ENCODE data around the gene FBXO5.
A peak's percentile ranks its signal among the peaks of the same experiment; 100 is the strongest.
"Not testable (repeated sequence)": the region's sequence is repeated elsewhere in the genome, so short reads cannot be mapped to it uniquely, and the experiment has no call there.

Gene FBXO5, protein sequence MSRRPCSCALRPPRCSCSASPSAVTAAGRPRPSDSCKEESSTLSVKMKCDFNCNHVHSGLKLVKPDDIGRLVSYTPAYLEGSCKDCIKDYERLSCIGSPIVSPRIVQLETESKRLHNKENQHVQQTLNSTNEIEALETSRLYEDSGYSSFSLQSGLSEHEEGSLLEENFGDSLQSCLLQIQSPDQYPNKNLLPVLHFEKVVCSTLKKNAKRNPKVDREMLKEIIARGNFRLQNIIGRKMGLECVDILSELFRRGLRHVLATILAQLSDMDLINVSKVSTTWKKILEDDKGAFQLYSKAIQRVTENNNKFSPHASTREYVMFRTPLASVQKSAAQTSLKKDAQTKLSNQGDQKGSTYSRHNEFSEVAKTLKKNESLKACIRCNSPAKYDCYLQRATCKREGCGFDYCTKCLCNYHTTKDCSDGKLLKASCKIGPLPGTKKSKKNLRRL

DNA sequence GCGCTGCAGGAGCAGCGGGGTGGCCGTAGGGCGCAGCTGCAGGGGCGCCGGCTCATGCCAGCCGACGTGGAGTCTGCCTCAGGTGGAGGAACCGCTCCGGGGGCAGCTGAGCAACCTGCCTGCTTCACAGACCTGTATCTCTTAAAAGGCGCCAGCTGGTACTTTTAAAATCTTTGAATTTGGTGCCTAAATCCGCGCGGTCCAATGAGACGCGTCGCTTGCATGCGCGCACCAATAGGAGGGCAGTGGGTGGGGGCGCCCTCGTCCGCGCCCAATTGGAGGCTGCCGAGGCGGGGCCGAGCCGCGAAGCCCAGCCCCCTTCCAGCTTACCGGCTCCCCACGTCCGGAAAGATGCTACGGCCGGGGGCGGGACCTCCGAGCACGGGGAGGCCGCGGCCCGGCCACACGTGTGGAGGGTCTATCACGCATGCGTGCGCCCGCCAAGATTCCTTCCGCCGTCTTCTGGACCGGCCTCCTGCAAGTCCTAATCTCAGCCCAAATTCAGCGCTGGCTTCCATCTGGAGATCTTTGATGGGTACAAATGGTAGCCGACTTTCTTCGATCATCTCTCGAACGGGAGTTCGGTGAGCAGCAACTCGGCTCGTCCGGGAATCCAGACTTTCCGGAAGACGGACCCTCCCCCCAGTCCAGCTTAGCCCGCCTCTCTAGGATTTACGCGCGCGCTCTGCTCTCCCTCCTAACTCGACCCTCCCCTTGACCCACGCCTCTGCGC, at the start of gene FBXO5:
Gene FBXO5, minus strand, starts transcription at position 138 of the 733 bp plus-strand sequence. Its CDS starts 82 bp downstream, at position 56.
- DNase-seq (ENCODE audit: insufficient read length, low spot score): peak; percentile 67
- FAIRE-seq: no peak

GRCh38 chr6:153032255-153032882, 49.5 kb upstream of the FBXO5 start:
- no peak for DNase-seq (ENCODE audit: insufficient read length, low spot score)
- peak; percentile 39 for FAIRE-seq

DNA sequence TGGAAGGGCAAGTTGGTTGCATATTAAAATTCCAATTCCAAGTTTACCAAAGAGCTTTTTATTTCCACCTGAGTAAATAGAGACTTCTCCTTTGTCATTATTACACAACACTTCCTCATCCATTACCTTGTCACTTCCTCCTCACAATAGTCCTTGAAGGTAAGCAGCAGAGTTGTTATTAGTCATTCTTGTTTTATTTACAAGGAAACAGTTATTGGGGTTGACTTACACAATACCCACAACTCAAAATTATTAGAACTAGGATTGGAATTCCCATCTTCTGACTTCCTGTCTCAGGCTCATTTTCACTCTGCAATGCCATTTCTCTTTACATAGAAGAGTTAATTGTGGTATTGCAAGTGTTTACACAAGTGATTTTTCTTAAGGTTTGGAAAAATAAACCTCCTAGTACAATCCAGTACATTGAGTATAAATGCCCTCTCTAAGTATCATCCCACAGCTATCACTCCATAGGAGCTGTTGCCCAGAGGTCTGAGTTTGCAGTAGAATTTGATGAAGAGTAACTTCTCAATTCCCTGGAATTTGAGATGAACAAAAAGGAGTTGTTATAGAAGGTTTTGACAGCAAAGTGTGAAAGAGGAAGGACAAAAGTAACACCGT, 48.6 kb upstream of the FBXO5 start:
- DNase-seq (ENCODE audit: insufficient read length, low spot score) (no peak), FAIRE-seq (no peak)

- DNase-seq (ENCODE audit: insufficient read length, low spot score) (no peak), FAIRE-seq (no peak)
Measured at GRCh38 chr6:153028963-153029362, 46.1 kb upstream of the FBXO5 start.

- DNase-seq (ENCODE audit: insufficient read length, low spot score) (no peak), FAIRE-seq (no peak)
Measured at GRCh38 chr6:153028286-153028685, 45.4 kb upstream of the FBXO5 start.

- no peak for FAIRE-seq
- no peak for DNase-seq (ENCODE audit: insufficient read length, low spot score)
Measured at GRCh38 chr6:153027480-153027879, 44.6 kb upstream of the FBXO5 start.

GRCh38 chr6:153024709-153025017, 41.8 kb upstream of the FBXO5 start:
- FAIRE-seq: no peak
- DNase-seq (ENCODE audit: insufficient read length, low spot score): no peak

GRCh38 chr6:153023977-153024708, 41.3 kb upstream of the FBXO5 start:
- peak; percentile 84 for FAIRE-seq
- peak; percentile 27 for DNase-seq (ENCODE audit: insufficient read length, low spot score)

- DNase-seq (ENCODE audit: insufficient read length, low spot score) (no peak), FAIRE-seq (no peak)
Measured at GRCh38 chr6:153018355-153018754, 35.5 kb upstream of the FBXO5 start.

- FAIRE-seq (no peak), DNase-seq (ENCODE audit: insufficient read length, low spot score) (no peak)
Measured at GRCh38 chr6:153016846-153017245, 34.0 kb upstream of the FBXO5 start.

- no peak for FAIRE-seq
- DNase-seq (ENCODE audit: insufficient read length, low spot score): no peak
Measured at GRCh38 chr6:153015094-153015640, 32.3 kb upstream of the FBXO5 start.

- FAIRE-seq (peak; percentile 33), DNase-seq (ENCODE audit: insufficient read length, low spot score) (no peak)
Measured at GRCh38 chr6:153013438-153013837, 30.6 kb upstream of the FBXO5 start.

GRCh38 chr6:153012856-153013255, 30.0 kb upstream of the FBXO5 start:
- FAIRE-seq (no peak), DNase-seq (ENCODE audit: insufficient read length, low spot score) (no peak)

DNA sequence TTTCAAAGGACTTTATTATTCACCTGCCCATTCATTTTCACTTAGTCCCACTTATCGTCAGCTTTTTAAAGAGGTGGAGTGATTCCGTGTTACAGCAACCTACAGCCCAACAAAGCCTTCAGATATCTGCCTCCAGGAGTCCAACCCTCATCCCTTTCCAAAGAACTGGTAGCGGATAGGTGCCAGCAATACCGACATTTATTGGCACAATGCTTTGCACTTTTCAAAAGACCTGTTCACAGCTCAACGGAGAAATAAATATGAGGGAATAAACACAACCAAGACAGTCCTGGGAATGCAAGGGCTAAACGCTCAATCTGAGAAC, 20.5 kb upstream of the FBXO5 start:
- no peak for DNase-seq (ENCODE audit: insufficient read length, low spot score)

GRCh38 chr6:153002613-153003365, 19.9 kb upstream of the FBXO5 start, which contains the start of gene MTRF1L:
MTRF1L (minus strand) TSS chr6:153002709; CDS start chr6:153002685, 24 bp downstream.
- FAIRE-seq (peak; percentile 98), DNase-seq (ENCODE audit: insufficient read length, low spot score) (peak; percentile 75)

More for the DNA sequence above, 20.5 kb upstream of the FBXO5 start:
- FAIRE-seq: no peak

DNA sequence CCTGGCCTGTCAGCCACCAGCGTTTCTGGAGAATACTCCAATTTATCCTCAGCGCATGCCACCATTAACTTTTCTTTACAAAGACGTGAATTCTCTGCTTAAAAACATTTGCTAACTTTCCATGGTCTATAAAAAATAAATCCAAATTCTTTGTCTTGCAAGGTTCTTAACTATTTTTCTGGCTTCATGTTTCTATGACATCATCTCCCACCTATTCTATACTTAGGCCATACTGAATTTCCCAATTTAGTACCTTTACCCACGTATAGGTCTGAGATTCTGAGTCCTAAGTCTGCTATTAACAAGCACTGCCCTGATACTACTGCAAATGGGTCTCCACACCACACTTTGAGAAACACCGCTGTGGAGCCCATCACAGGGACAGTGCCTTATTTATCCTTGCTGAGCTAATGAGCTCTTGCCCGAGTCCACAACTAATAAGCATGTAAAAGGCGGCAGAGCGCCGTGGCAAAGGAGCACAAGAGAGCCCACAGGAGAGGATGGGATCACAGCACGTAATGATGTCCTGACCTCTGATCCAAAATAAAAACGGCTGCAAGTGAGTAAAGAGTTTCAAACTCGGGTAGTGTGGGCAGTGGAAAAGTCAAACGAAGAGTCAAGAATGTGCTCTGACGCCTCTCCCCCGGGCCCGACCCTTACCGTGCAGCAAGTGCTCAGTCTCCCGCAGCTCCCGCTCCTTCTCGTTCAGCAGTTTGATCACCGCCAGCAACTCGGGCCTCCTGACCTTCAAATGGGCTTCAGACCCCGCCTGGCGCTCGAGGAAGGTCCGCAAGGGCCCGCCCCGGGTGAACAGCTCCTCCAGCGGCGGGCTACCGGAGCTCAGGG, 19.1 kb upstream of the FBXO5 start:
- no peak for DNase-seq (ENCODE audit: insufficient read length, low spot score)

DNA sequence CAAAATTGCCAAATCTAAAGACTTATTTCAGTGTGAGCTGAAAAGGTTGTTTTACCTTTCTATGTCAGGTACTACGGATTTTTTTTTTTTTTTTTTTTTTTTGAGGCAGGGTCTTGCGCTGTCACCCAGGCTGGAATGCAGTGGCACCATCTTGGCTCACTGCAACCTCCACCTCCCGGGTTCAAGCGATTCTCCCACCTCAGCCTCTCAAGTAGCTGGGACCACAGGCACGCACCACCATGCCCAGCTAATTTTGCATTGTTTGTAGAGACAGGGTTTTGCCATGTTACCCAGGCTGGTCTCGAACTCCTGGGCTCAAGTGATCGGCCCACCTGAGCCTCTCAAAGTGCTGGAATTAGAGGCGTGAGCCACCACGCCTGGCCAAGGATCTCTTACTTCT, 17.9 kb upstream of the FBXO5 start:
- not testable (repeated sequence) for FAIRE-seq; DNase-seq (ENCODE audit: insufficient read length, low spot score)

More for the DNA sequence above, 19.1 kb upstream of the FBXO5 start:
- peak; percentile 64 for FAIRE-seq

DNA sequence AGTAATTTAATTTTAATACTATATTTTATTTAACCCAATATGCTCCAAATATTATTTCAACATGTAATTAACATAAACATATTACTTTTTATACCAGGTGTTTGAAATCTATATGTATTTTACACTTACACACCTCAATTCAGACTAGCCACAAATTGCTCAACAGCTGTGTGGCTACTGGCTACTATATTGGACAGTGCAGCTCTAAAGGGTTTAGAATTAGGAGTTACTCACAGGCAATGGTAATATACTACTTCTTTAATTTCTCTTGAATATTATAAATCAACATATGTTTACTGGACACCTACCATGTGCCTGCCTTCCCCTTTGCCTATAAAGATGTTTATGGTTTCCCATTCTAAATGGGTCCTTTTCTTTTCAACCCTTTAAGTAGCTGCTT, 17.4 kb upstream of the FBXO5 start:
- no peak for DNase-seq (ENCODE audit: insufficient read length, low spot score)
- peak; percentile 4 for FAIRE-seq
